HepG2 (cell line): Measurements from ENCODE around the gene ESYT1. TPM values are rescaled to one million over a fixed set of nuclear protein-coding genes. Genes with fewer than 3 reads are reported as not detected.

ENCODE experiments used
- FOXM1 ChIP-seq: sonication (generic); formaldehyde crosslinking; IDR thresholded peaks from 2 replicates; pipeline ENCODE4 v1.5.0; 2020; ENCODE audit warnings: missing genetic modification reagents
- KLF6 ChIP-seq: IDR thresholded peaks from 2 replicates; pipeline ENCODE4 v1.8.0; 2016; ENCODE audit warnings: missing biosample characterization, missing genetic modification reagents
- MXD1 ChIP-seq: sonication (generic); formaldehyde crosslinking; IDR thresholded peaks from 2 replicates; pipeline ENCODE4 v1.4.0; 2020; ENCODE audit warnings: mild to moderate bottlenecking, missing genetic modification reagents
- YEATS4 ChIP-seq: sonication (generic); formaldehyde crosslinking; IDR thresholded peaks from 2 replicates; pipeline ENCODE4 v1.4.0; 2020; ENCODE audit warnings: missing genetic modification reagents, borderline replicate concordance
- ZEB1 ChIP-seq: IDR thresholded peaks from 2 replicates; pipeline ENCODE4 v1.6.1; 2012; ENCODE audit warnings: mild to moderate bottlenecking, low read depth, inconsistent platforms; ENCODE audit not compliant: insufficient replicate concordance
- ZNF10 ChIP-seq: sonication (generic); formaldehyde crosslinking; IDR thresholded peaks from 2 replicates; pipeline ENCODE4 v1.4.0; 2020; ENCODE audit warnings: mild to moderate bottlenecking, low read depth, missing genetic modification reagents, borderline replicate concordance
- ZNF142 ChIP-seq: sonication (generic); formaldehyde crosslinking; IDR thresholded peaks from 2 replicates; pipeline ENCODE4 v1.4.0; 2020; ENCODE audit warnings: missing genetic modification reagents
- ZNF20 ChIP-seq: sonication (generic); formaldehyde crosslinking; IDR thresholded peaks from 2 replicates; pipeline ENCODE4 v1.4.0; 2020; ENCODE audit warnings: mild to moderate bottlenecking, moderate library complexity, missing genetic modification reagents
- ZNF572 ChIP-seq: sonication (generic); formaldehyde crosslinking; IDR thresholded peaks from 2 replicates; pipeline ENCODE4 v1.5.1; 2020; ENCODE audit warnings: mild to moderate bottlenecking, missing genetic modification reagents
- ZSCAN30 ChIP-seq: sonication (generic); formaldehyde crosslinking; IDR thresholded peaks from 2 replicates; pipeline ENCODE4 v1.5.0; 2020; ENCODE audit warnings: mild to moderate bottlenecking, missing genetic modification reagents
- ZXDC ChIP-seq: sonication (generic); formaldehyde crosslinking; IDR thresholded peaks from 2 replicates; pipeline ENCODE4 v1.5.0; 2020; ENCODE audit warnings: mild to moderate bottlenecking, missing genetic modification reagents
- polyA plus RNA-seq, 8 experiments: library from polyadenylated mRNA; depleted of rRNA in 3 of 8; stranded (reverse) in 7 of 8; unstranded in 1 of 8; fragments of >200 nt; fragmentation: Illumina TruSeq in 4 of 8; extraction: Trizol in 4 of 8; gene quantifications; 2 replicates each; pipeline versions ENCODE4 v1.2.1 to v1.2.3, GENCODE V29; 2011 to 2016; ENCODE audit warnings: low read depth in 4 of 8, missing spikeins in 1 of 8, mixed read lengths in 1 of 8; ENCODE audit not compliant: insufficient read depth in 1 of 8
- total RNA-seq, 5 experiments: library from RNA; depleted of rRNA; stranded (reverse); fragments of >200 nt; fragmentation: Illumina TruSeq; extraction: Trizol; gene quantifications; 2 replicates each; pipeline ENCODE4 v1.2.3, GENCODE V29; 2016; ENCODE audit warnings: low read depth in 1 of 5
- TF ChIP-seq, protein P1 (sequence below): sonication (generic); formaldehyde crosslinking; IDR thresholded peaks from 2 replicates; pipeline ENCODE4 v1.8.0; 2022; ENCODE audit warnings: missing genetic modification reagents, mild to moderate bottlenecking, inconsistent platforms, borderline replicate concordance
- TF ChIP-seq, protein P2 (sequence below): sonication (generic); formaldehyde crosslinking; conservative IDR thresholded peaks from 2 replicates; pipeline ENCODE4 v1.8.0; 2022; ENCODE audit warnings: mild to moderate bottlenecking, moderate library complexity, missing genetic modification reagents
- TF ChIP-seq, protein P3 (sequence below): sonication (generic); formaldehyde crosslinking; conservative IDR thresholded peaks from 2 replicates; pipeline ENCODE4 v1.8.1; 2023; ENCODE audit warnings: missing genetic modification reagents

ESYT1 gene
- total and polyA plus RNA-seq, 2 of the 13 experiments (the other 11 are each of a cell fraction or from before 2014, with no cell fraction given): 66.9 to 71.0 TPM

GRCh38 chr12:56157201-56158028 lies 29.3 kb downstream of the ESYT1 start (continued):
- TF ChIP-seq ZNF142 (no peak), ZSCAN30 (CRISPR knock-in tag) (no peak), YEATS4 (CRISPR knock-in tag) (peak; percentile 53; the same call in 1 of the 2 replicates), FOXM1 (no peak), ZNF10 (CRISPR knock-in tag) (no peak), ZNF20 (CRISPR knock-in tag) (no peak), ZNF572 (CRISPR knock-in tag) (no peak), KLF6 (CRISPR knock-in tag) (peak; percentile 9; the same call in 1 of the 2 replicates), ZXDC (CRISPR knock-in tag) (no peak), MXD1 (CRISPR knock-in tag) (no peak; the same call in 1 of the 2 replicates), ZEB1 (no peak)
- TF ChIP-seq, protein P1, sequence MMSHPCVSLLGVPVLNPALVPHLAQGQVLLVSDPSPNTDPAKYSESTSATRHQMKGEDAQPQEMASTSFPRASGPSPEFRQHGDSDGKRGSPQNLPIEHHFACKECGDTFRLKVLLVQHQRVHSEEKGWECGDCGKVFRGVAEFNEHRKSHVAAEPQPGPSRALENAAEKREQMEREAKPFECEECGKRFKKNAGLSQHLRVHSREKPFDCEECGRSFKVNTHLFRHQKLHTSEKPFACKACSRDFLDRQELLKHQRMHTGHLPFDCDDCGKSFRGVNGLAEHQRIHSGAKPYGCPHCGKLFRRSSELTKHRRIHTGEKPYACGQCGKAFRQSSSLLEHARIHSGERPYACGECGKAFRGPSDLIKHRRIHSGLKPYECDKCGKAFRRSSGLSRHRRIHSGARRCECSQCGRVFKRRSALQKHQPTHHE (CRISPR knock-in tag): no peak
- TF ChIP-seq, protein P2, sequence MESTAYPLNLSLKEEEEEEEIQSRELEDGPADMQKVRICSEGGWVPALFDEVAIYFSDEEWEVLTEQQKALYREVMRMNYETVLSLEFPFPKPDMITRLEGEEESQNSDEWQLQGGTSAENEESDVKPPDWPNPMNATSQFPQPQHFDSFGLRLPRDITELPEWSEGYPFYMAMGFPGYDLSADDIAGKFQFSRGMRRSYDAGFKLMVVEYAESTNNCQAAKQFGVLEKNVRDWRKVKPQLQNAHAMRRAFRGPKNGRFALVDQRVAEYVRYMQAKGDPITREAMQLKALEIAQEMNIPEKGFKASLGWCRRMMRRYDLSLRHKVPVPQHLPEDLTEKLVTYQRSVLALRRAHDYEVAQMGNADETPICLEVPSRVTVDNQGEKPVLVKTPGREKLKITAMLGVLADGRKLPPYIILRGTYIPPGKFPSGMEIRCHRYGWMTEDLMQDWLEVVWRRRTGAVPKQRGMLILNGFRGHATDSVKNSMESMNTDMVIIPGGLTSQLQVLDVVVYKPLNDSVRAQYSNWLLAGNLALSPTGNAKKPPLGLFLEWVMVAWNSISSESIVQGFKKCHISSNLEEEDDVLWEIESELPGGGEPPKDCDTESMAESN (CRISPR knock-in tag): no peak
- TF ChIP-seq, protein P3, sequence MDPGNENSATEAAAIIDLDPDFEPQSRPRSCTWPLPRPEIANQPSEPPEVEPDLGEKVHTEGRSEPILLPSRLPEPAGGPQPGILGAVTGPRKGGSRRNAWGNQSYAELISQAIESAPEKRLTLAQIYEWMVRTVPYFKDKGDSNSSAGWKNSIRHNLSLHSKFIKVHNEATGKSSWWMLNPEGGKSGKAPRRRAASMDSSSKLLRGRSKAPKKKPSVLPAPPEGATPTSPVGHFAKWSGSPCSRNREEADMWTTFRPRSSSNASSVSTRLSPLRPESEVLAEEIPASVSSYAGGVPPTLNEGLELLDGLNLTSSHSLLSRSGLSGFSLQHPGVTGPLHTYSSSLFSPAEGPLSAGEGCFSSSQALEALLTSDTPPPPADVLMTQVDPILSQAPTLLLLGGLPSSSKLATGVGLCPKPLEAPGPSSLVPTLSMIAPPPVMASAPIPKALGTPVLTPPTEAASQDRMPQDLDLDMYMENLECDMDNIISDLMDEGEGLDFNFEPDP (CRISPR knock-in tag): no peak
